Muscle of arm (tissue), 12 donors: Measurements from ENCODE around the gene PCDHGB2. TPM values are rescaled to one million over a fixed set of nuclear protein-coding genes. Genes with fewer than 3 reads are reported as not detected.
"Not testable (repeated sequence)": the region's sequence is repeated elsewhere in the genome, so short reads cannot be mapped to it uniquely, and the experiment has no call there.

Experiments
- DNase-seq: peaks from one replicate; pipeline ENCODE4 v3.0.0-alpha.2; 2013
- polyA plus RNA-seq, 12 donors: library from polyadenylated mRNA; unstranded; fragments of 120-200 nt; gene quantifications; one replicate each; pipeline ENCODE4 v1.2.1, GENCODE V29; 2013; ENCODE audit not compliant: insufficient read length in 12 of 12

PCDHGB2 gene
- polyA plus RNA-seq, 12 donors, result 1.8 to 3.0 (median 2.1) TPM; not detected in 2

DNA sequence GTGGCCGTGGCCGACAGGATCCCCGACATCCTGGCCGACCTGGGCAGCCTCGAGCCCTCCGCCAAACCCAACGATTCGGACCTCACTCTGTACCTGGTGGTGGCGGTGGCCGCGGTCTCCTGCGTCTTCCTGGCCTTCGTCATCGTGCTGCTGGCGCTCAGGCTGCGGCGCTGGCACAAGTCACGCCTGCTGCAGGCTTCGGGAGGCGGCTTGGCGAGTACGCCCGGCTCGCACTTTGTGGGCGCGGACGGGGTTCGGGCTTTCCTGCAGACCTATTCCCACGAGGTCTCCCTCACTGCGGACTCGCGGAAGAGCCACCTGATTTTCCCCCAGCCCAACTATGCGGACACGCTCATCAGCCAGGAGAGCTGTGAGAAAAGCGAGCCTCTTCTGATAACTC lies 13.8 kb upstream of the PCDHGB2 start:
- DNase-seq, result not testable (repeated sequence)

DNA sequence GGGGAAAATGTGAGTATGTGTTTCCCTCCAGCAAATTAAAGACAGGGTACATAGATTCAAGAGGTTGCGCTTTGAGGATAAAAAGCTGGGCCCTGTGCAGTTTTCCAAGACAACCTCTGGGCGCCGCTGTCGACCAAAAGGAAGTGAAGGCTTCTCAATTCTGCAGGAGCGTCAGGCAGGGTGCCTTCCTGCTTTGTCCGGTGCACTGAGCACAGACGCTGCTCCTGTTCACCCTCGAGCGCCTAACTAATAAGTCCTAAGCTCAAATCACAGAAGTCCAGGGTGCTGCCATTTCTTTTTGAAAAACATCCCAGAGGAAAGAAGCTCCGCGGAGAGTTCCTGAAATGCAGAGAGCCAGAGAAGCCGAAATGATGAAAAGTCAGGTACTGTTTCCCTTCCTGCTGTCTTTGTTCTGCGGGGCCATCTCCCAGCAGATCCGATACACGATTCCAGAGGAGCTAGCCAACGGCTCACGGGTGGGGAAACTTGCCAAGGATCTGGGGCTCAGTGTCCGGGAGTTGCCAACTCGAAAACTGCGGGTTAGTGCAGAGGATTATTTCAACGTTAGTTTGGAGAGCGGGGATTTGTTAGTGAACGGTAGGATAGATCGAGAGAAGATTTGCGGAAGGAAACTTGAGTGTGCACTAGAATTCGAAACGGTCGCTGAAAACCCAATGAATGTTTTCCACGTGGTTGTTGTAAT lies 9.7 kb upstream of the PCDHGB2 start, which contains the start of gene PCDHGB1:
Gene PCDHGB1, plus strand, starts transcription at position 183 of the 703 bp plus-strand sequence. Its CDS starts 162 bp downstream, at position 345.
- no peak for DNase-seq

DNA sequence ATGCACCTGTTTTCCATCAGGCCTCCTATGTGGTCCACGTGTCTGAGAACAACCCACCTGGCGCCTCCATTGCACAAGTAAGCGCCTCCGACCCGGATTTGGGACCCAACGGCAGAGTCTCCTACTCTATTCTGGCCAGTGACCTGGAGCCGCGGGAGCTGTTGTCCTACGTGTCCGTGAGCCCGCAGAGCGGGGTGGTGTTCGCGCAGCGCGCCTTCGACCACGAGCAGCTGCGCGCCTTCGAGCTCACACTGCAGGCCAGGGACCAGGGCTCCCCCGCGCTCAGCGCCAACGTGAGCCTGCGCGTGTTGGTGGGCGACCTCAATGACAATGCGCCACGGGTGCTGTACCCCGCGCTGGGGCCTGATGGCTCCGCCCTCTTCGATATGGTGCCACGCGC lies 8.2 kb upstream of the PCDHGB2 start:
- no peak for DNase-seq

DNA sequence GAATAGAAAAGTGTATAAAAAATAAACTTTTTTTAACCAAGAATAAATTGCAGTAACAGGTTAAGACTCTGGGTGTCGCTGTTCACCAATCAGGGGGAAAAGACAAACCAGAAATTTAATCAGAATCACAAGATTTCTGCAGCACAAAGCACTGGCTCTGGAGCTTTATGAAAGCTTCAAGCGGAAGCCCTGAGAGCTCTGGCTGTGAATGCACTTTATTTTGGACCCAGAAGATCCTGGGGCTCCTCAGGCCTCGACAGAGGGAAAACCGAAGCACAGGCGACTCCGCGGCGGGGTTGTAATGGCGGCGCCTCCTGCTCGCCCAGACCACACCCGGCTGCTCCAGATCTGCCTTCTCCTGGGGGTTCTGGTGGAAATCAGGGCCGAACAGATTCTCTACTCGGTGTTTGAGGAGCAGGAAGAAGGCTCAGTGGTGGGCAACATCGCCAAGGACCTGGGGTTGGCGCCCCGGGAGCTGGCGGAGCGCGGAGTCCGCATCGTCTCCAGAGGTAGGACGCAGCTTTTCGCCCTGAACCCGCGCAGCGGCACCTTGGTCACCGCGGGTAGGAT lies 4.8 kb upstream of the PCDHGB2 start, which contains the start of gene PCDHGA4:
Gene PCDHGA4, plus strand, starts transcription at position 122 of the 570 bp plus-strand sequence. Its CDS starts 87 bp downstream, at position 209.
- DNase-seq, result no peak

DNA sequence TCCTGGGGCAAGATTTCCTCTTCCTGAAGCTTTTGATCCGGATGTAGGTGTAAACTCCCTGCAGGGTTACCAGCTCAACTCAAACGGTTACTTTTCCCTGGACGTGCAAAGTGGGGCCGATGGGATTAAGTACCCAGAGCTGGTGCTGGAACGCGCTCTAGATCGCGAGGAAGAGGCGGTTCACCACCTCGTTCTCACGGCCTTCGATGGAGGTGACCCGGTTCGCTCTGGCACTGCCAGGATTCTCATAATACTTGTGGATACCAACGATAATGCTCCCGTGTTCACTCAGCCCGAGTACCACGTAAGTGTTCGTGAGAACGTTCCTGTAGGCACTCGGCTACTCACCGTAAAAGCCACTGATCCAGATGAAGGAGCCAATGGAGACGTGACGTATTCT lies 4.2 kb upstream of the PCDHGB2 start:
- no peak for DNase-seq

DNA sequence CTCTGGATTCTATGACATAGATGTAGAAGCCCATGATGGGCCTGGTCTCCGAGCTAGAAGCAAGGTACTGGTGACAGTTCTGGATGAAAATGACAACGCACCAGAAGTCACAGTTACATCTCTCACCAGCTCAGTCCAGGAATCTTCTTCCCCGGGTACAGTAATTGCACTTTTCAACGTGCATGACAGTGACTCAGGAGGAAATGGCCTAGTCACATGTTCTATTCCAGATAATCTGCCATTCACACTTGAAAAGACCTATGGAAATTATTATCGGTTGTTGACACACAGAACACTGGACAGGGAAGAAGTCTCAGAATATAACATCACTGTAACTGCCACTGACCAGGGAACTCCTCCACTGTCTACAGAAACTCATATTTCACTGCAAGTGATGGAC lies 3.7 kb upstream of the PCDHGB2 start:
- no peak for DNase-seq

DNA sequence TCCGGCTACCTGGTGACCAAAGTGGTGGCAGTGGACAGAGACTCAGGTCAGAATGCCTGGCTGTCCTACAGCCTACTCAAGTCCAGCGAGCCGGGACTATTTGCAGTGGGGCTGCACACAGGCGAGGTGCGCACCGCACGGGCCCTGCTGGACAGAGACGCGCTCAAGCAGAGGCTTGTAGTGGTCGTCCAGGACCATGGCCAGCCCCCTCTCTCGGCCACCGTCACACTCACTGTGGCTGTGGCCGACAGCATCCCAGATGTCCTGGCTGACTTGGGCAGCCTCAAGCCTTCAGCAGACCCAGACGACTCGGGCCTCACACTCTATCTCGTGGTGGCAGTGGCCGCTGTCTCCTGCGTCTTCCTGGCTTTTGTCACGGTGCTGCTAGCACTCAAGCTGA lies 2.8 kb upstream of the PCDHGB2 start:
- no peak for DNase-seq

DNA sequence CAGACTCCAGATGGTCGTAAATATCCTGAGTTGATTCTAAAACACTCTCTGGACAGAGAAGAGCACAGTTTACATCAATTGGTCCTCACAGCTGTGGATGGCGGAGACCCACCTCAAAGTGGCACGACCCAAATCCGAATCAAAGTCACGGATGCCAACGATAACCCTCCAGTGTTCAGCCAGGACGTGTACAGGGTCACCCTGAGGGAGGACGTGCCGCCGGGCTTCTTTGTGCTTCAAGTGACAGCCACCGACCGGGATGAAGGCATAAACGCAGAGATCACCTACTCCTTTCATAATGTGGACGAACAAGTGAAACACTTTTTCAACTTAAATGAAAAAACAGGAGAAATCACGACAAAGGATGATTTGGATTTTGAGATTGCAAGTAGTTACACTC lies 891 bp downstream of the PCDHGB2 start:
- no peak for DNase-seq

DNA sequence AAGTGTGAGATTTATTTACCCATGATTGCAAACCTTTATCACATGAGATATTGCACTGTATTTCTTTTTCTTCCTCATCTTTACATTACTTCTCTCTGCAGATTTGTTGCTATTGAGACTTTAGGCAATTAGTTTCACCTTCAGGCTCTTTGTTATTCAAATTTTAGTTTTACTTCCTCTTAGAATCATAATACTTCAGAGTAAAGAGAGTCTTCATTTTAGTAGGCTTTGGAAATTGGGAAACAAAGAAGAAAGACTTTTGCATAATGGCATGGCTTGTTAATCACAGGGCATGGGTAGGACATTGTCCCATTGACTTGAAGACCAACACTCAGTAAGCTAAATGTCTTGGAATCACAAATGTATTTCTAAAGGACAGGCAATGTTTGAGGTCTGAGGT lies 2.9 kb downstream of the PCDHGB2 start:
- no peak for DNase-seq

DNA sequence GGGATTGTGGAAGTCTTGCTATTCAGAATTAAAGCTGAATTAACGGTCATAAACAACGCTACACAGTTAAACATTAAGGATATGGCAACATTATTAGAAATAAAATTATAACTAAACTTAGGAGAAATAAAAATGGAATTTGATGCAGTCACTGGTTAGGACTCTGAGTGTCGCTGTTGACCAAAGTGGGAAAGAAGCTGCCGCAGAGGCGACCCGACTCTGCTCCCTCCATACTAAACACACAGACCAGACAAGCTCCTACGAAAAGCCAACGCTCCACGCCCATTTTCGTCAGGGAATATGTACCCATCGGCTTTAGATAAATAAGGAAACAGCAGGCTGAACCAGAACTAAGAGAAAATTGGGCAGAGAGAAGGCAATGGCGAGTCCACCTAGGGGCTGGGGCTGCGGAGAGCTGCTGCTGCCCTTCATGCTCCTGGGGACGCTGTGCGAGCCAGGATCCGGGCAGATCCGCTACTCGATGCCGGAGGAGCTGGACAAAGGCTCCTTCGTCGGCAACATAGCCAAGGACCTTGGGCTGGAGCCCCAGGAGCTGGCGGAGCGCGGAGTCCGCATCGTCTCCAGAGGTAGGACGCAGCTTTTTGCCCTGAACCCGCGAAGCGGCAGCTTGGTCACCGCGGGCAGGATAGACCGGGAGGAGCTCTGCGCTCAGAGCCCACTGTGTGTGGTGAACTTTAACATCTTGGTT lies 4.3 kb downstream of the PCDHGB2 start, which contains the start of gene PCDHGA5:
Gene PCDHGA5, plus strand, starts transcription at position 211 of the 709 bp plus-strand sequence. Its CDS starts 169 bp downstream, at position 380.
- DNase-seq, result no peak

DNA sequence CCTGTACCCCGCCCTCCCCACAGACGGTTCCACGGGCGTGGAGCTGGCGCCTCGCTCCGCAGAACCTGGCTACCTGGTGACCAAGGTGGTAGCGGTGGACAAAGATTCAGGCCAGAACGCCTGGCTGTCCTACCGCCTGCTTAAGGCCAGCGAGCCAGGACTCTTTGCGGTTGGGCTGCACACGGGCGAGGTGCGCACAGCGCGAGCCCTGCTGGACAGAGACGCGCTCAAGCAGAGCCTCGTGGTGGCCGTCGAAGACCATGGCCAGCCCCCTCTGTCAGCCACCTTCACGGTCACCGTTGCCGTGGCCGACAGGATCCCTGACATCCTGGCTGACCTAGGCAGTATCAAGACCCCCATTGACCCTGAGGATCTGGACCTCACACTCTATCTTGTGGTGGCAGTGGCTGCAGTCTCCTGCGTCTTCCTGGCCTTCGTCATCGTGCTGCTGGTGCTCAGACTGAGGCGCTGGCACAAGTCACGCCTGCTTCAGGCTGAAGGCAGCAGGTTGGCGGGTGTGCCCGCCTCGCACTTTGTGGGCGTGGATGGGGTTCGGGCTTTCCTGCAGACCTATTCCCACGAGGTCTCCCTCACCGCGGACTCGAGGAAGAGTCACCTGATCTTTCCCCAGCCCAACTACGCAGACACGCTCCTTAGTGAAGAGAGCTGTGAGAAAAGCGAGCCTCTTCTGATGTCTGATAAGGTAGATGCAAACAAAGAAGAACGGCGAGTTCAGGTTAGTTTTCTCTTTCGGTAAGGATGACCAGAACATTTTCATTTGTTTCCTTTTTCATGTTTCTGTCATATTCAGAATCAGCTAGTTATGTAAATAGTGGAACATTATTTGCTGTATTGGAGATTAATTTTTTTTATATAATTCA lies 6.5 kb downstream of the PCDHGB2 start:
- DNase-seq, result no peak

DNA sequence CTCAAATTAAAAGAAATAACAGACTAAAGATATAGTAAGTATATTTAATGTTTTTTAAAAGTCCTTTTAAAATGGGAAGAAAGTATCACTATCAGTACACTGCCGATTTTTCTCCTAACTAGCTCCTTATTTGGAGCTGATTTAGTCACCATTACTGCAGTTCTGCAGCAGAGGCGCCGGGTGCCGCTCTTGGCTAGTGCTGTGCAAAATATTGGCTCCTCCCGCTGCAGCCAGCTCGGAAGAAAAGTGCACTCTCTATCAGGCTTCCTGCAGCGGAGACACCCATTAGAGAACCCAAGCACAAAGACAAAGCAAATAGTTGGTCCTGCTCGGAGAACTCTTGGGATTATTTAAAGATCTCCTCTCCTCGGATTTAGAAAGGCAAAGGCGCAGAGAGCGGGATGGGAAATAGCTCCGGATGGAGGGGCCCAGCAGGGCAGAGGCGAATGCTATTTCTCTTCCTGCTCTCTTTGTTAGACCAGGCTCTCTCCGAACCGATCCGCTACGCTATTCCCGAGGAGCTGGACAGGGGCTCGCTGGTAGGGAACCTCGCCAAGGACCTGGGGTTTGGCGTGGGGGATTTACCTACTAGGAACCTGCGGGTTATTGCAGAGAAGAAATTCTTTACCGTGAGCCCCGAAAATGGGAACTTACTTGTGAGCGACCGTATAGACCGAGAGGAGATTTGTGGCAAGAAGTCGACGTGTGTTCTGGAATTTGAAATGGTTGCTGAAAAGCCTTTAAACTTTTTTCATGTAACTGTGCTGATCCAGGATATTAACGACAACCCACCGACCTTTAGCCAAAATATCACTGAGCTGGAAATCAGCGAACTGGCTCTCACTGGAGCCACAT lies 10.4 kb downstream of the PCDHGB2 start, which contains the start of gene PCDHGB3:
Gene PCDHGB3, plus strand, starts transcription at position 249 of the 855 bp plus-strand sequence. Its CDS starts 153 bp downstream, at position 402.
- DNase-seq, result no peak

DNA sequence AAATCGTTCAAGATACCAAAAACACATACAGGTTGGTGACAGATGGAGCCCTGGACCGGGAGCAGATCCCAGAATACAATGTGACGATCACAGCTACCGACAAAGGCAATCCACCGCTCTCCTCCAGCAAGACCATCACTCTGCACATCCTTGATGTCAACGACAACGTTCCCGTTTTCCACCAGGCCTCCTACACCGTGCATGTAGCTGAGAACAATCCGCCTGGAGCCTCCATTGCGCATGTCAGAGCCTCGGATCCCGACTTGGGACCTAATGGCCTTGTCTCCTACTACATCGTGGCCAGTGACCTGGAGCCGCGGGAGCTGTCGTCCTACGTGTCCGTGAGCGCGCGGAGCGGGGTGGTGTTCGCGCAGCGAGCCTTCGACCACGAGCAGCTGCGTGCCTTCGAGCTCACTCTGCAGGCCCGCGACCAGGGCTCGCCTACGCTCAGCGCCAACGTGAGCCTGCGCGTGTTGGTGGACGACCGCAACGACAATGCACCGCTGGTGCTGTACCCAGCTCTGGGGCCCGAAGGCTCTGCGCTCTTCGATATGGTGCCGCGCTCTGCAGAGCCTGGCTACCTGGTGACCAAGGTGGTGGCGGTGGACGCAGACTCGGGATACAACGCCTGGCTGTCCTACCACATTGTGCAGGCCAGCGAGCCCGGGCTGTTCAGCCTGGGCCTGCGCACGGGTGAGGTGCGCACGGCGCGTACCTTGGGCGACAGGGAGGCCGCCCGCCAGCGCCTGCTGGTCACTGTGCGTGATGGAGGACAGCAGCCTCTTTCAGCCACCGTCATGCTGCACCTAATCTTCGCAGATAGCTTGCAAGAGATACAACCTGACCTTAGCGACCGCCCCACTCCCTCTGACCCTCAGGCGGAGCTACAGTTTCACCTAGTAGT lies 12.0 kb downstream of the PCDHGB2 start:
- DNase-seq, result no peak

DNA sequence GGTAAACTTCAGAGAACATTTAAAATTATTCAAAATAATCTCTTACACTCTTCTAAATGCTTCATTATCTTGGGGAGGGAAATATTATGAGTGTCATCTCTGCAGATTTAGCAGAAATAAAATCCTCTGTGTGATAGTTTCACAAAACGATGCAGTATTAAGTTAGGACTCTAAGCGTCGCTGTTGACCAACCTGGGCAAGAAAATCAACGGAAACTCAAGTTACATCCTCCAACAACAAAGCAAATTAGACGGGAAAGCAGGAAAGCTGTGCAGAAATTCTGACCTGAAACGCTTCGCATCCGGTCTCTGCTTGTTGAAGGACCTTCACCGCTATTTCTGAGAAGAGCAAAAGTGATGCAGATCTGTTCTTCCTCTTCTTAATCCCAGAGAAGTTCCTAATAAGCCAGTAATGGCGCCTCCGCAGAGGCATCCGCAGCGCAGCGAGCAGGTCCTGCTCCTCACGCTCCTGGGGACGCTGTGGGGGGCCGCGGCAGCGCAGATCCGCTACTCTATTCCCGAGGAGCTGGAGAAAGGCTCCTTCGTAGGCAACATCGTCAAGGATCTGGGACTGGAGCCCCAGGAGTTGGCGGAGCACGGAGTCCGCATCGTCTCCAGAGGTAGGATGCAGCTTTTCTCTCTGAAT lies 14.0 kb downstream of the PCDHGB2 start, which contains the start of gene PCDHGA6:
Gene PCDHGA6, plus strand, starts transcription at position 219 of the 645 bp plus-strand sequence. Its CDS starts 193 bp downstream, at position 412.
- DNase-seq, result no peak

DNA sequence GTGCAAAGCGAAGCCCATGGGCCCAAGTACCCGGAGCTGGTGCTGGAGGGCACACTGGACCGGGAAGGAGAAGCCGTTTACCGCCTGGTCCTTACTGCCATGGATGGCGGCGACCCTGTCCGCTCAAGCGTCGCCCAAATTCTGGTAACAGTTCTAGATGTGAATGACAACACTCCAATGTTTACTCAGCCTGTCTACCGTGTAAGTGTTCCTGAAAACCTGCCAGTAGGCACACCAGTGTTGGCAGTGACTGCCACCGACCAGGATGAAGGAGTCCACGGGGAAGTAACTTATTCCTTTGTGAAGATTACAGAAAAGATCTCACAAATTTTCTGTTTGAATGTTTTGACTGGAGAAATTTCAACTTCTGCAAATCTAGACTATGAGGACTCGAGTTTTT lies 14.8 kb downstream of the PCDHGB2 start:
- no peak for DNase-seq

DNA sequence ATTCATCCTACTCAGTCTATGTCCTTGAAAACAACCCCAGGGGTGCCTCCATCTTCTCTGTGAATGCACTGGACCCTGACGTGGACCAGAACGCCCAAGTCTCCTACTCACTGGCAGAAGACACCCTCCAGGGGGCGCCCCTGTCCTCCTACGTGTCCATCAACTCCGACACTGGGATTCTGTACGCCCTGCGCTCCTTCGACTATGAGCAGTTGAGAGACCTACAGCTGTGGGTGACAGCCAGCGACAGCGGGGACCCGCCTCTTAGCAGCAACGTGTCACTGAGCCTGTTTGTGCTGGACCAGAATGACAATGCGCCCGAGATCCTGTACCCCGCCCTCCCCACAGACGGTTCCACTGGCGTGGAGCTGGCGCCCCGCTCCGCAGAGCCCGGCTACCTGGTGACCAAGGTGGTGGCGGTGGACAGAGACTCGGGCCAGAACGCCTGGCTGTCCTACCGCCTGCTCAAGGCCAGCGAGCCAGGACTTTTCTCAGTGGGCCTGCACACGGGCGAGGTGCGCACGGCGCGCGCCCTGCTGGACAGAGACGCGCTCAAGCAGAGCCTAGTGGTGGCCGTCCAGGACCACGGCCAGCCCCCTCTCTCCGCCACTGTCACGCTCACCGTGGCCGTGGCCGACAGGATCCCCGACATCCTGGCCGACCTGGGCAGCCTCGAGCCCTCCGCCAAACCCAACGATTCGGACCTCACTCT lies 15.8 kb downstream of the PCDHGB2 start:
- DNase-seq, result not testable (repeated sequence)

DNA sequence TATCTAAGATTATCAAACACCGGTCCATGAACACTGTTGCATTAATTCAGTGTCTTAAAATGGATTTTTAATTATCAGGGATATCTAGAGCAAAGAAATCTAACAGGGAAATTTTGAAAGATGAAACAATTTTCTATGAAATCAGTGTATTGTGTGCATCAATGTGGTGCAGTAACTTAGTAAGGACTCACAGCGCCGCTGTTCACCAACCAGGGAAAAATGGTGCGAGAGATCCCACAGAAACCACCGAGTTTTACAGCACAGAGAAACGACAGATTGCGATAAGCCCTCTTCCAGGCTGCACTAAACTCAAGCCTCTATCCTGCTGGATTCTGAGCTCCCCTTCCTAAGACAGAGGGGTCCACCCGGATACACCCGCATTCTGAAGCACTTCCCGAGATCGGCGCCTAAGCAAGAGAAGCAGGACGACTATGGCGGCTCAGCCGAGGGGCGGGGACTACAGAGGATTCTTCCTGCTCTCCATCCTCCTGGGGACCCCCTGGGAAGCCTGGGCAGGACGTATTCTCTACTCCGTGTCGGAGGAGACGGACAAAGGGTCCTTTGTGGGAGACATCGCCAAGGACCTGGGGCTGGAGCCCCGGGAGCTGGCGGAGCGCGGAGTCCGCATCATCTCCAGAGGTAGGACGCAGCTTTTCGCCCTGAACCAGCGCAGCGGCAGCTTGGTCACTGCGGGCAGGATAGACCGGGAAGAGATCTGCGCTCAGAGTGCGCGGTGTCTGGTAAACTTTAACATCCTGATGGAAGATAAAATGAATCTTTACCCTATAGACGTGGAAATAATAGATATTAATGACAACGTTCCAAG lies 22.9 kb downstream of the PCDHGB2 start, which contains the start of gene PCDHGA7:
Gene PCDHGA7, plus strand, starts transcription at position 274 of the 826 bp plus-strand sequence. Its CDS starts 158 bp downstream, at position 432.
- no peak for DNase-seq
